NCI-H2107 treated with DMSO at 0.1 percent for 48 hours (cell line): ENCODE data around the gene TNFSF15.
A peak's percentile ranks its signal among the peaks of the same experiment; 100 is the strongest.

Source experiments
- DNase-seq: peaks from one replicate; lab custom pipeline; 2025; ENCODE audit not compliant: unreplicated experiment; lab: John Stamatoyannopoulos, UW

TNFSF15 gene

DNA sequence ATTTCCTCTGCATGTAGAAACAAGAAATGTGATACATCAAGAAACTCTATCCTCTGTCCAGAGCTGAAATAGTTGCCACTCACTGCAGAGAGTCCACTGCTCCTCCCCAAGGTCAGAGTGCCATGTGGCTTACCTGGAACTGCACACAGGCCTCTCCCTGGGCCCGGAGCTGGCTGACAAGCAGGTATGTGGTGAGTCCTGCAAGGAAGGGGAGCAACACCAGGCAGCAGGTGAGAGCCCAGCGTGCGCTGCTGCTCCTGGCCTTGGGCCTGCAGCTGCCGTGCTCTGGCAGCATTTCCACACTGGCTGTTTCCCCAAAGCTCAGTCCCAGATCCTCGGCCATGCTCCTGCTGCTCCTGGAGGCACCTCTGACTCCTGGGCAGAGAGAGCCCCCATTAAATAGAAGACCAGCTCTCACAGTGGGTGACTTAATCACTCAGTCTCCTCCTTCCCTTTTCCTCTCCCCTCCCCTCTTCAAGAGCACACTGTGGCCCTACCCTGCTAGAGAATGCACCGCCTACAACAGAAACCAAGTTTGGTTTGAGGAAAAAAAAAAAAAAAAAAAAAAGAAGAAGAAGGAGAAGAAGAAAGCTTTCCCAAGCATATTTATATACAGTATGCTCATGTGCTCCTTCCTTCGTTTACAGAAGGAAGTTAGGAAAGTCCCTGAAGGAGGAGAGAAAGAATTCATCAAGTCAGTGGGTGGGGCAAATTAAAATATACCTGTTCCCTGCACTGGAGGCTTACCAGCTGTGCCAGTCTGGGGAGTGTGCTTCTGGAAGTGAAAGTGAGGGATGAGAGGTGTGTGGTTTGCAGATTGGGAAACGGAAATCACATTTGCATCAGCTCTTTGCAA is at the start of gene TNFSF15:
TNFSF15 (minus strand) TSS at position 370 of the 856 bp plus-strand sequence; CDS start at position 343, 27 bp downstream.
- DNase-seq, result peak; percentile 59

DNA sequence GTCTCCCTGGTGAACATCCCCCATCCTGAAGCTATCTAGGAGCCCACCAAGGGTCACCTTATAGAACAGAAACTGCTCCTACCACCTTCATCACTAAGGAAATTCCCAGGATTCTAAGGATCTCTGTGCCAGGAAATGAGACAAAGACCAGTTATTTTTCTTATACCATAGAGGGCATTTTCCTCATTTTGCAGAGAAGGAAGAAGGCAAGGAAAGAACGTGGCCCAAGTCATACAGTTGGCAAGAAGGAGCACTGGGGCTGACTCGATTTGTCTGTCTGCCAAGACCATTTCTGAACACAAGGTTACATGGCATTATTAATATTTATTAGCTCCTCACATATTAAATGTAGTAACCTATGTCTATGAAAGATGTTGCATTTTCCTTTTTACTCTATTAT is 49.6 kb upstream of the TNFSF15 start:
- DNase-seq, result no peak

DNA sequence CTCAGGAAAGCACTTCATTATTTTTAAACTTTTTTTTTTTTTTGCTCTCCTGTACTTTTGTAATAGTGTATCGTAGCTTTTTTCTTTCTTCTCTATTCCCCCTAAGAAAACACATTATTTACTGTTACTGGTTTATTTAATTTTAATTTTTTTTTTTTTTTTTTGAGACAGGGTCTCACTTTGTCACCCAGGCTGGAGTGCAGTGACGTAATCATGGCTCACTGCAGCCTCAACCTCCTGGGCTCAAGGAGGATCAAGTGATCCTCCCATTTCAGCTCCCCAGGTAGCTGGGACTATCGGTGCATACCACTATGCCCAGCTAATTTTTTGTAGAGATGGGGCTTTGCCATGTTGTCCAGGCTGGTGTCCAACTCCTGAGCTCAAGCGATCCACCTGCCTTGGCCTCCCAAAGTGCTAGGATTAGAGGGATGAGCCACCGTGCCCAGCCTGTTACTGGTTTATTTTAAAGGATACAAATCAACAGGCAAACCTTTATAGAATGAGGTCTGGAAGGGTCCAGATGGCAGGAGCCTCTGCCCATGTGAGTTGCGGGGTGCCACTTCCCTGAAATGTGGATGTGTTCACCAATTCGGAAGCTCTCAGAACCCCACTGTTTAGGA is 49.0 kb upstream of the TNFSF15 start:
- no peak for DNase-seq

DNA sequence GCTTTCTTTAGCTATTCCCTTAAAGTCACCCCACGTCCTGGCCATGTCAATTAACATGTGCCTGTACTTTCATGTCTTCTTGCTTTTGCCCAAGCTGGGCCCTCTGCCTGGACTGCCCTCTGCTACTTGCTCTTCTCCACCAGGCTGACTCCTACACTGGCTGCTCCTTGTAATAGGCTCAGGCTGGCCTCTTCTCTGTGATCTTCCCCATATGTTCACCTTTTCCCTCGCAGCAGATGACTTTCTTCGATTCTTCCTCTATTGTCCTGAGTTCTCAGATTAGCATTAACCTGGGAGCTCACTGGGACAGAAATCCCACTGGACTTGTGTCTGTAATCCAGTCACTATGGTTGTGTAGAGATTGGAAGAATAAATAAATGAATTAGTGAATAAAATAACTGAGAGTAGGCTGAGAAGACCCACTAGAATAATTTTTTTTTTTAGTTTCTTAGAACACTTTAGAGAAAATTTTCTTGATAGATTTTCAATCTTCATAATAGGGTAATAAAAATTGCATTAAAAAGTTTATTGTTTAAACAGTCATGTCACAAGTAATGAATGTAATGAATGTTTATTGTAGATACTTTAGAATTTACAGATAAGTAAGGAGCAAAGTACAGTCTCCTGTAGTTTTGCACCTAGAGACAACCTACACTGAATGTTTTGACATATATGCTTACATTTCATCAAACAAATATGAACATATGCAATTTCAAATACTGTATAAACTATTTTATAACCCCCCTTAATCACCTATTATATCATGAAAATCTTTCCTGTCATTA is 47.4 kb upstream of the TNFSF15 start:
- no peak for DNase-seq

DNA sequence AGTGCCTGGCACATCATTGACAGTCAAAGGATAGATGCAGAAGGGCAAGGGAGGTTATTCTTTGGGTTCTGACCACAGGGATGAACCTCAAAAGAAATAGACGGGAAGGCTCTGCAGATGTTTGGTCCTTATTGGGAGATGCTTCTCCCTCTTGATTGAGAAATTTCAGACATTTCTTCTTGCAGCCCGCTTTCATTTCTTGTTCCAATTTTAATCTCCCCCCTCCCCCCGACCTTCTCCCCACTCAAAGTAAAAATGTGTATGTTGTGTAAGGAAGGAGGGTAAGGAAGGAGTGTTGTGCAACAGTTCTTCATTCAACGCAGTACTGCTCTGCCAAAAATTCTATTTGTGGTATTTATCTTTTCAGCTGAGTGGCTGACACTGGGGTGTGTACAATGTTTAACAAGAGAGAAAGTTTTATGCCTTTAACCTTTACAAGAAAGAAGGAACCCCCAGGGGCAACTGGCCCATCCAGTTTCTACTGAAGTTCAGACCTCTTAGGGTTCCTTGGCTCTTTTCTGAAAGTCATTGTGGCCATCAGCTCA is 46.3 kb upstream of the TNFSF15 start:
- no peak for DNase-seq

DNA sequence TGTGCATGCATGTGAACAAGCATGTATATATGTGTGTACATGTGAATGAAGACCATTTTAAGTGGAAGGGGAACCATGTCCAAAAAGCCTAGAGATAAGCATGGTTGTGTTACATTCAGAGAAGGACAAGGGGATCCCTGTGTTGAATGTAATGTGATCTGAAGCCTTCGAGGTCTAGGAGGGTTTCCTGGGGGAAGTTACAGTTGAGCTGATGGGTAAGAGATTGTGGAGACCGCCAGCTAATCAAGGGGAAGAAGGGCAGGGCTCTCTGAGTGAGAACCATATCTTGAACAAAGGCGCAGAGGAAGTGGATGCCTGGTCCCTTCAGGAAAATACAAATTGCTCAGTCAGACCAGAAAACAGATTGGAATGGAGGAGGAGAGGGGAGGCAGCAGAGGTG is 45.5 kb upstream of the TNFSF15 start:
- DNase-seq, result no peak

DNA sequence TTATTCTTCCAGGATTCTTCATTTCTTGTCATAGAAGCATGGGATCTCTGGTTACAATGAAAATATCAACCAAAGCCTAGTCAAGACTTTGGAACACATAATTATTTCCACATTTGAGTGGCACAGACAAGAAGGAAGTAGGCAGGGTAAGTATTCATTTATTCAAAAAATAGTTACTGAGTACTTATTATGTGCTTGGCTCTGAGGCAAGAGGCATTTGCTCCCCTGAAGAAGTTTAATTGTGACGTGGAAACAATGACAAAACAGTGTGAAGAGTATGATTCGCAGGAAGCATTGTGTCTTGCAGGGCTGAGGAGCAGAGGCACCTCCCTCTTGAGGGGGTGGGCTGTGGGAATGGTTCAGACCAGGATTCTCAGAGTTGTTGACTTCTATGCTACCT is 45.0 kb upstream of the TNFSF15 start:
- no peak for DNase-seq

DNA sequence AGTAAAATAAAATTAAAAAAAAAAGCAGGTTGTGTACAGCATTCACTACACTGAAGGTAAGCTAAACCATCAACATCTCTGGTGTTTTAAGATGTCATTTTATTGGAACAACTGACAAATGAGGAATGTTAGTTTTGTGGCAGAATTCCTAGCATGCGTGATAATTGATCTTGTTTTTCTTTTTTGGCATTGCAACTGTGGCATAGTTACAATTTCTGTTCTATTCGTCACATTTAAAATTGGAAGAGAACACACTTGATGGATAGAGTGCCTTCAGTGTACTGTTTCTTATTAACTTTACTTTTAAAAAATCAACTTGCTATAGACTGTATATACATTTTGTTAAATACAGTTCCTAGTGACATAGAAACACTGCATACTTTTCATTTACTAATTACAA is 43.6 kb upstream of the TNFSF15 start:
- no peak for DNase-seq

DNA sequence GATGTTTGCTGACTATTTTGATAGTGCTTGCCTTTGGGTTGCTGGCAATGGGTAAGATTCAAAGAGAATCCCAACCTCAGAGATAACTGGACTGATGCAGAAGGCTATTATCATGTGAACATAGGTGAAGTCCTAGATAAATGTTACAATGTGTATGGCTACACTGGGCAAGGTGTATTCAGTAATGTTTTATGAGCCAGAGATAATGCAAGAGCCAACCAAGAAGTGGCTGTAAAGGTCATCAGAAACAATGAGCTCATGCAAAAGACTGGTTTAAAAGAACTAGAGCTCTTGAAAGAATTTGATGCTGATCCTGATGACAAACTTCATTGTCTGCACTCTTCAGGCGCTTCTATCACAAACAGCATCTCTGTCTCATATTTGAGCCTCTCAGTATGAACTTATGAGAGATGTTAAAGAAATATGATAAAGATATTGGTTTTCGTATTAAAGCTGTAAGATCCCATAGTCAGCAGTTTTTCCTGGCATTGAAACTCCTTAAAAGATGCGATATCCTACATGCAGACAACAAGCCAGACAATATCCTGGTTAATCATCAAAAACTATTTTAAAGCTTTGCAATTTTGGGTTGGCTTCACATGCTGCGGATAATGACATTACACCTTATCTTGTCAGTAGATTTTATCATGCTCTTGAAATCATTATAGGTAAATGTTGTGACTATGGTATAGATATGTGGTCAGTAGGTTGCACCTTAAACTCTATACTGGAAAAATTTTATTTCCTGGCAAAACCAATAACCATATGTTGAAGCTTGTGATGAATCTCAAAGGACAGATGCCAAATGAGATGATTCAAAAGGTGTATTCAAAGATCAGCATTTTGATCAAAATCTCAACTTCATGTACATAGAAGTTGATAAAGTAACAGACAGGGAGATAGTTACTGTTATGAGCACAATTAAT is 41.9 kb upstream of the TNFSF15 start:
- DNase-seq, result no peak

DNA sequence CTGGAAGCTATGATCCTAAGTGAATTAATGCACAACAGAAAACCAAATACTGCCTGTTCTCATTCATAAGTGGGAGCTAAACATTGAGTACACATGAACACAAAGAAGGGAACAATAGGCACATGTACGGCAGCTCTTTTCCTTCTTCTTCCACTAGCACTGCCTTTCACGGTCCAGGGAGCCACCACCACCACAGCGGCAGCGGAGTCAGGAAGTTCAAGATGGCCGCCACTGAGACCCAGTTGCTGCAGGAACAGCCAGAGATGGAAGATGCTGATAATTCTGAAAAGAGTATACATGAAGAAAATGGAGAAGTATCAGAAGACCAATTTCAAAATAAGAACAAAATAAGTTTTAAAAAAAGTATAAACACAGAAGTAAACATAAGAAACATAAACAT is 39.5 kb upstream of the TNFSF15 start:
- DNase-seq, result no peak

DNA sequence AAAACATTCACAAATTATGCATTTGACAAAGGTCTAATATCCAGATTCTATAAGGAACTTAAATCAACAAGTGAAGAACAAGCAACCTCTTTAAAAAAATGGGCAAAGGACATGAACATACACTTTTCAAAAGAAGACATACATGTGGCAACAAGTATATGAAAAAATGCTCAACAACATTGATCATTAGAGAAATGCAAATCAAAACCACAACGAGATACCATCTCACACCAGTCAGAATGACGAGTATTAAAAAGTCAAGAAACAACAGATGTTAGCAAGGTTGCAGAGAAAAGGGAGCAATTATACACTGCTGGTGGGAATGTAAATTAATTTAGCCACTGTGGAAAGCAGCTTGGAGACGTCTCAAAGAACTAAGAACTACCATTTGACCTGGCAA is 38.9 kb upstream of the TNFSF15 start:
- no peak for DNase-seq

DNA sequence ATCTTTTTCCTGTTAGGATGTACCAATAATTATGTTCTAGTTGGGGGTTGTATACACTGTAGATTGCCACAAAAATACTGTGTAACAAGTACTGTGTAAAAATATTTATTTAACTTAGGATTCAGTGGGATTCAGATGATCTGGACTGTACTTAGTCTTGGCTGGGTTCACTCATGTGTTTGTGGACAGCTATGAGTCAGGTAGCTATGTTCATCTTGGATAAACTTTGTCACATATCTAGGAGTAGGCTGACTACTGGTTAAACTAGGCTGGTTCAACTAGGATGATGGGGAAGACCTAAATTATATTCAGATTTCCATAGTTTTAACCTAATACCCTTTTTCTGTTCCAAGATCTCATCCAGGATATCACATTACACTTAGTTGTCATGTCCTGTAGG is 32.1 kb upstream of the TNFSF15 start:
- no peak for DNase-seq

DNA sequence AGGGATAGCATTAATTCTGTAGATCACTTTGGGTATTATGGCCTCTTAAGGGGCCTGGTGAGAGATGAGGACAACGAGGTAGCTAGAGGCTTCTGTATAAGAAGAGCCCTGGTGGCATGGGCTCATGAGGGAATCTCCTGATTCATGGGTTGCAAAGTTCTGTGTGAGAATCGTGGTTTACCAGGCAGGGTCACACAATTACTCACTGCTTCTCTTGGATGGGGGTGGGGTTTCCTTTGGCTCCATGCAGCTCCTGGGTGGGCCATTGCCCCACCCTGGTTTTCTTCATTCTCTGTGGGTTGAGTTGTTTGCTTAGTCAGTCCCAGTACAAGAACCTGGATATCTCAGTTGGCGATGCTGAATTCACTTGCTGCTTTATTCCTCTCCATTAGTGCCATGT is 30.9 kb upstream of the TNFSF15 start:
- DNase-seq, result no peak

DNA sequence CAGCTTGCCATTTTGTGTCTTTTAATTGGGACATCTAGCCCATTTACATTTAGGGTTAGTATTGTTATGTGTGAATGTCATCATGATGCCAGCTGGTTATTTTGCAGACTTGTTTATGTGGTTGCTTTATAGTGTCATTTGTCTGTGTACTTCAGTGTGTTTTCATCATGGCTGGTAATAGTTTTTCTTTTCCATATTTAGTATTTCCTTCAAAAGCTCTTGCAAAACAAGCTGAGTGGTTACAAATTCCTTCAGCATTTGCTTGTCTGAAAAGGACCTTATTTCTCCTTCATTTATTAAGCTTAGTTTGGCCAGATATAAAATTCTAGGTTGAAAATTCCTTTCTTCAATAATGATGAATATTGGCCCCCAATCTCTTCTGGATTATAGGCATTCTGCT is 28.5 kb upstream of the TNFSF15 start:
- DNase-seq, result no peak

DNA sequence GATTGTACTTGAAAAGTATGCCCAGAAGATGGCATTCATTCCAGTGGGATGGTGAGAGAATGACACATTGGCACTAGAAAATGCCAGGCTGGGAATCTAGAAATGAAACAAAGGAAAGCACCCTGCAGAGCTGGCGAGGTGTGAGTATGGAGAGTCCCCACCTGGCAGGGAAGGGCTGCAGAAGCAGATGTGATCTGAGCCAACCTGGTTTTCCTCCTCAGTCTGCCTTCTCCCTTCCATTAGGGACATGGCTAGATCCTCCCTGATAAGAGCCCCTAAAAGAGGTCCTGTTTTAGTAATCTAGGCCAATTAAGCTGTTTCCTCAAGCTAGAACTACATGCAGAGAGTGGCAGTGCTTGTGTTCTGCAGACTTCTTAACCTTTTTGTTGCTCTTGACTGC is 24.7 kb upstream of the TNFSF15 start:
- DNase-seq, result peak; percentile 83

DNA sequence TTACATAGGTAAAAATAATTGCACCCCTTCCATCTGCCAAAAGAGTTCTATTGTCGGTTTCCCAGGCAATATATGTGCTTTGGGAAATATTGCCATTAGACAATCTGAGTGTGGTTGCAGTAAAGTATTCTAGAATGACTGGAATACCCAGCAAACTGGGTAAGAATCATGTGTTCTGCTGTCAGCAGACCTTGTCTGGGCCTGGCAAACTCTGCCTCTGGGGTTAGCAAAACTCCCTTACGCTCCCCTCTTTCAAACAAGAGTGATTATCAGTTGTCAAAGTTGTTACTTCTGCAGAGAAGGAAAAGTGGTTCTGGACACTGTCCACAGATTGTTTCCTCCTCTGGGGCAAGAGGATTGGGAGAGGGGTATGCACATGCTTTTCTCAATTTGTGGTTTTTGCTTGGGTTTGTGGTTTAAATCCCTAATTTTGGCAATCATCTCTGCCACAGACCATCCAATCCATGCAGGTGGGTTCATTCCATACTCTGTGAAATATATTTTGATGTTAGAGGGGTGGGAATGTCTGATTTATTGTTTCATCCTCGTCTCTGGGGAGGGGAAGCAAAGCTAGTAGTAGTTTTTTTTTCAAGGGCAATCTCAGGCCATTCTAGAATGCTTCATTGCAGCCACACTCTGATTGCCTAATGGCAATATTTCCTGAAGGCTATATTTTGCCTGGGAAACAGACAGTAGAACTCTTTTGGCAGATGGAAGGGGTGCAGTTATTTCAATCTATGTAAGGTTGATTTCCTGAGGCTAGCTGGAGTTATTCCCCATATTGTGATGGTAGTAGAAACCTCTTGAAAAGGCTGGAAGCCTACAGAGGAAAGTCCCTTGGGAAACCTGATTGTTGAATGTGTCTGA is 24.0 kb upstream of the TNFSF15 start:
- DNase-seq, result no peak

DNA sequence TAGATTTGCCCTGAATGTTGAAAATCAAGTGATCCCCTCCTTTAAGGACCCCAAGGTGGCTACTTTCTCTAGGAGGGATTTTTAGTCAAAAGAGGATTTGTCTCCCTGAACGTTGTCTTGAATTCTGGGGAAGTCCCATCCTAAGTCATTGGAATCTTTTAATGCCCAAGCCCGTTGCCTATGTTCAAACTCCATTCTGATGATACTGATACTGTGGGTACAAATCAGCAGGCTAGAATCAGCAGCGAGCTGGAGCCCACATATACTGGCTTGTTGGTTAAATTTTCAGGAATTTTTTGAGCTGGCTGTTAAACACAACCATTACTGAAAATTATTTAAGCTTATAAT is 22.4 kb upstream of the TNFSF15 start:
- DNase-seq, result no peak

DNA sequence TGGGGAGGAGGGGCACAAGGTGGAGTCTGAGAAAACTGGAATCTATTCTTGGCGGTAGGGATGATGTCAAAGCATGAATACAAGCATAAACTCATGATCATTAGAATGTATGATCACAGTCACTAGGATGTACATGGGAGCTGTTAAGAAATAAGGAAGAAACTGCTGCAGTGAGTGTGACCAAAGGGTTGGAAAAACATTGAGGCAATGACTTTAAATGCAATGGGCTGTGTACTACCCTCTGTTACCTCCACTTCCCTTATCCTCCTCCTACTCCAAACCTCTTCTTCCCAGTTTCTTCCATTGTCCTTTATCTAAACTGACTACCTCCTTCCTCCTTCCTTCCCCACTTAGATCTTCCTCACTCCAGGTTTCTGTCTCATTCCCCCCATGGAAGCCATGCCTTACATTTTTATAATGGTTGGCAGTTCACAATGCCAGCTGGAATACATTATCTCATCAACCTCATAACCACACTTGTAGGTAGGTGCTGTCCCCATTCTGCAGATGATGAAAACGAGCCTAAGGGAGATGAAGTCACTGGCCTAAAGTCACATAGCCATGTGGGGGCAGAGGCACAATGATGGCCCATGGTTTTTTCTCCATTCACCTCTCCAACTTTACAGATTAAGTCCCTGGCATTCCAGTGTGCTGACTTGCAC is 21.9 kb upstream of the TNFSF15 start:
- DNase-seq, result no peak

DNA sequence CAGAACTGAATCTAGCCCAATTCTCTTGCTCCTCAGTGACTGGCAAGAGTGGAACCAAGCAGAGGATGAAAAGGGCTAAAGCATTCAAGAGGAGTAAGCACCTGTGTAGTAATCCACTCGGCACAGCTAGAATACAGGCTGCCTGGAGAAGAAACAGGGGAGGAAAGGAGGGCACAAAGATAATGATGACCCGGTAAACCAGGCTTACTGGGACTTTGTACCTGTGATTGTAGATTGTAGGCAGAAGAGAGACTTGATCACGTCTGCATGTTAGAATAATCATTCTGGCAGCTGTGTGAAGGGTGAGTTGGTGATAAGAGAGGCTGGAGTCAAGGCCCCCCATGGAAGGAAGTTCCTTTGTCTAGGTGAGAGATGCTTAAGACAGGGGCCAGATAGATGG is 20.6 kb upstream of the TNFSF15 start:
- no peak for DNase-seq
